HepG2 (cell line): Measurements from ENCODE around the gene C3orf70.

Experiments used
- BRCA1 ChIP-seq: sonication (generic); formaldehyde crosslinking; IDR thresholded peaks from 2 replicates; pipeline ENCODE4 v1.4.0; 2020; ENCODE audit warnings: missing genetic modification reagents
- GATAD2A ChIP-seq: IDR thresholded peaks from 2 replicates; pipeline ENCODE4 v1.6.1; 2016
- HMGA1 ChIP-seq: sonication (generic); formaldehyde crosslinking; conservative IDR thresholded peaks from 2 replicates; pipeline ENCODE4 v1.4.0; 2020; ENCODE audit warnings: missing genetic modification reagents
- JUN ChIP-seq: sonication (generic); formaldehyde crosslinking; IDR thresholded peaks from 2 replicates; pipeline ENCODE4 v1.4.0; 2020; ENCODE audit warnings: mild to moderate bottlenecking, missing genetic modification reagents
- MXI1 ChIP-seq: IDR thresholded peaks from 3 replicates; pipeline ENCODE4 v1.6.1; 2012; ENCODE audit warnings: low read depth, low read length, inconsistent platforms, borderline replicate concordance
- NR2F2 ChIP-seq: IDR thresholded peaks from 2 replicates; pipeline ENCODE4 v1.6.1; 2012; ENCODE audit warnings: low read depth, inconsistent platforms, borderline replicate concordance
- PHF8 ChIP-seq: sonication (generic); formaldehyde crosslinking; IDR thresholded peaks from 2 replicates; pipeline ENCODE4 v1.5.0; 2020; ENCODE audit warnings: missing genetic modification reagents
- POLR2AphosphoS5 ChIP-seq: IDR thresholded peaks from 2 replicates; pipeline ENCODE4 v1.6.1; 2012; ENCODE audit warnings: low read depth, low read length
- SMARCC2 ChIP-seq: fragments of 450-650 bp; IDR thresholded peaks from 2 replicates; pipeline ENCODE4 v1.6.1; 2017; ENCODE audit warnings: antibody characterized with exemption, mild to moderate bottlenecking
- SMC3 ChIP-seq: IDR thresholded peaks from 2 replicates; pipeline ENCODE4 v1.6.1; 2011; ENCODE audit warnings: low read length, improper control_type of control experiment
- ZFY ChIP-seq: sonication (generic); formaldehyde crosslinking; IDR thresholded peaks from 2 replicates; pipeline ENCODE4 v1.4.0; 2020; ENCODE audit warnings: missing genetic modification reagents
- TF ChIP-seq, protein P1 (sequence below): sonication (generic); formaldehyde crosslinking; IDR thresholded peaks from 2 replicates; pipeline ENCODE4 v1.4.0; 2020; ENCODE audit warnings: missing genetic modification reagents
- TF ChIP-seq, protein P2 (sequence below): sonication (generic); formaldehyde crosslinking; conservative IDR thresholded peaks from 2 replicates; pipeline ENCODE4 v1.4.0; 2020; ENCODE audit warnings: missing genetic modification reagents

DNA sequence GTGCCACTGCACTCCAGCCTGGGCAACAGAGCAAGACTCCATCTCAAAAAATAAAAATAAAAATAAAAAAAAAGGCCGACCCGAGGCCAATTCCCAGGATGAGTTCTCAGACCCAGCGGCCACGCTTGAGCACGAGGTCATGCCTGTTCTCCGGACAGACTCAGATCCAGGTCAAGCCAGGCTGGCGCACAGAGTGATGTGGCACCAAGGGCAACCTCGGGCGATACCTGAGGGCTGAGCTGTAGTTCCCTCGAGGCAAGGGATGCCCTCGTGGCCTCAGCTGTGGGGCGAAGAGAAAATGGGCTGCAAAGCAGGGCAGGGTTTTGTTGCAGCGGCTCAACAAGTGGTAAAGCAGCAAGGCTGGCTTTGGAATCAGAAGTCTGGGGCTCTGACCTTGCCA lies 77.3 kb downstream of the C3orf70 start:
- TF ChIP-seq GATAD2A (CRISPR knock-in tag) (no peak), PHF8 (CRISPR knock-in tag) (no peak), MXI1 (no peak), NR2F2 (no peak), HMGA1 (CRISPR knock-in tag) (no peak), JUN (no peak), POLR2AphosphoS5 (no peak), SMARCC2 (no peak), SMC3 (no peak), ZFY (CRISPR knock-in tag) (no peak), BRCA1 (no peak)
- TF ChIP-seq, protein P1, sequence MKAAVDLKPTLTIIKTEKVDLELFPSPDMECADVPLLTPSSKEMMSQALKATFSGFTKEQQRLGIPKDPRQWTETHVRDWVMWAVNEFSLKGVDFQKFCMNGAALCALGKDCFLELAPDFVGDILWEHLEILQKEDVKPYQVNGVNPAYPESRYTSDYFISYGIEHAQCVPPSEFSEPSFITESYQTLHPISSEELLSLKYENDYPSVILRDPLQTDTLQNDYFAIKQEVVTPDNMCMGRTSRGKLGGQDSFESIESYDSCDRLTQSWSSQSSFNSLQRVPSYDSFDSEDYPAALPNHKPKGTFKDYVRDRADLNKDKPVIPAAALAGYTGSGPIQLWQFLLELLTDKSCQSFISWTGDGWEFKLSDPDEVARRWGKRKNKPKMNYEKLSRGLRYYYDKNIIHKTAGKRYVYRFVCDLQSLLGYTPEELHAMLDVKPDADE (CRISPR knock-in tag), result no peak
- TF ChIP-seq, protein P2, sequence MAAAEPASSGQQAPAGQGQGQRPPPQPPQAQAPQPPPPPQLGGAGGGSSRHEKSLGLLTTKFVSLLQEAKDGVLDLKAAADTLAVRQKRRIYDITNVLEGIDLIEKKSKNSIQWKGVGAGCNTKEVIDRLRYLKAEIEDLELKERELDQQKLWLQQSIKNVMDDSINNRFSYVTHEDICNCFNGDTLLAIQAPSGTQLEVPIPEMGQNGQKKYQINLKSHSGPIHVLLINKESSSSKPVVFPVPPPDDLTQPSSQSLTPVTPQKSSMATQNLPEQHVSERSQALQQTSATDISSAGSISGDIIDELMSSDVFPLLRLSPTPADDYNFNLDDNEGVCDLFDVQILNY (CRISPR knock-in tag), result no peak
